ENCODE results near the gene RPS6KA5. TPM values are rescaled to one million over a fixed set of nuclear protein-coding genes. Genes with fewer than 3 reads are reported as not detected.
A peak's percentile ranks its signal among the peaks of the same experiment; 100 is the strongest.

Gene RPS6KA5
- total and polyA plus RNA-seq, 7 experiments from 2014 or later, result 17.7 to 43.5 (median 34.1) TPM

DNA sequence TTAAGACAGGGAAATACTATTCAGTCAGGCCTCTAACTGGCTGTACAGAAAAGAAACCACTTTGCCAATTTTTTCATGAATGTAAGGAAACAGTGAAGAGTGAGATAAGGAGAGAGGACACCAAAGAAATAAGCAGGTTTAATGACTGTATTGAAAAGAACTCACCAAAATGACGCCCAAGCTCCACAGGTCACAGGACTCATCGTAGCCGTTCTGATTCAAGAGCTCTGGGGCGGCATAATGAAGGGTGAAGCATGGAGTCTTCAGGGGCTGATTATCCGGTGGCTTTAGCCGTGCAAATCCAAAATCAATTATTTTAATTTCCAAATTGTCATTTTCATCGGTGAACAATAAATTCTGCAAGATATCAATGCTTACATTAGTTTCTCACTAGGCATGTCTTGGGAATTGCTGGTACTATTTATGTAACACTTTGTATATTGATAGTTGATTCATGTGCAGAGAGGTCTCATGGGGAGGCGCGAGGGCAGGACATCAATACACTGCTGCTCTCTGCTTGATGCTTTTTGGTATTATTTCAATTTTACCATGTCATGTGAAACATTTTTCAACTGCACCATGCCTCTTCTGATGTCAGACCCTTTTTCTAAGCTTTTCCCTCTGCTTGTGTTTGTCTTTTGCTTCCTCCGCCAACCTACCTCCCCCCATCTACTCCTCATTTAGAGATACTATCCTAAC is 170.0 kb downstream of the RPS6KA5 start:
- Mint-ChIP-seq H3K36me3 (peaks cover 7 to 28% (median 22%) of the 10 kb centered on the region in 5 donors), H3K9me3 (no peaks in the 10 kb centered on the region), H3K27me3 (no peaks in the 10 kb centered on the region), H3K4me1 (no peaks in the 10 kb centered on the region), H3K4me3 (no peak overlapping the region), H3K27ac (peak overlapping the region in 1 of 9 donors; percentile 21)
- H3K27ac ChIP-seq (ENCODE audit: low read depth, low read length), result no peak overlapping the region
- no peak overlapping the region for H3K4me3 ChIP-seq (ENCODE audit: low read length)
- no peaks in the 10 kb centered on the region for H3K27me3 ChIP-seq (ENCODE audit: control insufficient read depth in 2 of 2, insufficient read depth in 2 of 2, low read length in 2 of 2)
- no peak for DNase-seq
- ChIA-PET POLR2A (interaction anchor here (0.7 kb wide), 1 partner anchor 16 kb away, joined by 3 read pairs; no protein-coding TSS in a partner anchor), CTCF (no interaction called here)
- ATAC-seq, result no peak
- H3K36me3 ChIP-seq (ENCODE audit: control insufficient read depth in 2 of 3, insufficient read depth in 3 of 3, low read length in 3 of 3), result peaks cover 0 to 16% (median 0%) of the 10 kb centered on the region in 3 experiments
- no peaks in the 10 kb centered on the region for H3K4me1 ChIP-seq (ENCODE audit: control insufficient read depth in 2 of 2, insufficient read depth in 2 of 2, low read length in 2 of 2)
- intact Hi-C loops (cut with micrococcal nuclease), result no loop called here
- H3K9me3 ChIP-seq (ENCODE audit: control insufficient read depth in 2 of 3, low read length in 3 of 3), result no peaks in the 10 kb centered on the region

DNA sequence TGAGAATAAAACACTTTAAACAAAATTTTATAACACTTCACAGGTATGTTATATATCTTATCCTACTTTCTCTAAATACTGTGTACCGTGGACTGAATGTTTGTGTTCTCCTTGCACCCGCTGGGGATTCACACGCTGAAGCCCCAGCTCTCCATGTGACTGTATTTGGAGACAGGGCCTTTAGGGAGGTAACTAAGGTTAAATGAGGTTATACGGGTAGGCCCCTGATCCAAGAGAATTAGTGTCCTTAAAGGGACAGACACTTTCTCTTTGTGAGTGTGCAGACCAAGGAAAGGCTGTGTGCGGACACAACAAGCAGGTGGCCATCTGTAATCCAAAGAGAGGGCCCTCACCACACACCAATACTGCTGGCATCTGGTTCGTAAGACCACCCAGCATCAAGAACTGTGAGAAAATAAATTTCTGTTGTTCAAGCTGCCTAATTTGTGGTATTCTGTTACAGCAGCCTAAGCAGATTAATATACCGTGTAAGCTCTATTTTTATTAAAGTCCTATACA is 174.1 kb downstream of the RPS6KA5 start:
- no peak for ATAC-seq
- CTCF ChIA-PET, result no interaction called here

DNA sequence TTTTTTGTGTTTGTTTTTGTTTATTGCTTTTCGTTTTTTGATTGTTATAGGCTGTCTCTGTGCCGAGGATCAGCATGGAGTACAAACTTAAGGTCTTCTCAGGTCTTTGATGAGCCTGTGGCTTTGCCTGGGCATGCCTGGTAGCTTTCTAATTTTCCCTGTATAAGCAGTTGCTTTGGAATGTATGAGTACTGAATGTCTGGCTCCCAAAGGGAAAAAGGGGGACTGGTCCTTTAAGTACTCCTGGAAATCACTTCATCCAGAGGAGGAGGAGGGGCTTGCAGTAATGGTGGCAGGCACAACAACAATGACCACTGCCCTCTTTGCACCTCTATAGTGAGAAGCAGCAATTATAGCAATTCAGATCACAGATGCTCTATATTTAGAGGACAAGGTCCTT is 176.7 kb downstream of the RPS6KA5 start:
- ChIA-PET POLR2A (no interaction called here), CTCF (no interaction called here)
- Histone ChIP-seq H3K27me3 (ENCODE audit: control insufficient read depth in 2 of 2, insufficient read depth in 2 of 2, low read length in 2 of 2) (no peaks in the 10 kb centered on the region), H3K27ac (ENCODE audit: low read depth, low read length) (no peak overlapping the region), H3K4me1 (ENCODE audit: control insufficient read depth in 2 of 2, insufficient read depth in 2 of 2, low read length in 2 of 2) (no peaks in the 10 kb centered on the region), H3K36me3 (ENCODE audit: control insufficient read depth in 2 of 3, insufficient read depth in 3 of 3, low read length in 3 of 3) (no peaks in the 10 kb centered on the region), H3K9me3 (ENCODE audit: control insufficient read depth in 2 of 3, low read length in 3 of 3) (no peaks in the 10 kb centered on the region), H3K4me3 (ENCODE audit: low read length) (no peak overlapping the region)
- Mint-ChIP-seq H3K4me3 (no peak overlapping the region), H3K27ac (no peak overlapping the region), H3K4me1 (peaks cover 0 to 8% (median 0%) of the 10 kb centered on the region in 7 donors), H3K9me3 (peaks cover 0 to 18% (median 9%) of the 10 kb centered on the region in 11 donors), H3K27me3 (no peaks in the 10 kb centered on the region), H3K36me3 (peaks cover 15 to 50% (median 42%) of the 10 kb centered on the region in 5 donors)
- ATAC-seq (no peak), DNase-seq (no peak)
- intact Hi-C loops (cut with micrococcal nuclease), result no loop called here

More for the DNA sequence above, 174.1 kb downstream of the RPS6KA5 start:
- Mint-ChIP-seq H3K27me3 (no peaks in the 10 kb centered on the region), H3K36me3 (peaks cover 10 to 47% (median 34%) of the 10 kb centered on the region in 5 donors), H3K4me3 (no peak overlapping the region), H3K4me1 (no peaks in the 10 kb centered on the region), H3K27ac (no peak overlapping the region), H3K9me3 (peaks cover 0 to 17% (median 8%) of the 10 kb centered on the region in 11 donors)
- Histone ChIP-seq H3K36me3 (ENCODE audit: control insufficient read depth in 2 of 3, insufficient read depth in 3 of 3, low read length in 3 of 3) (peaks cover 0 to 8% (median 0%) of the 10 kb centered on the region in 3 experiments), H3K27me3 (ENCODE audit: control insufficient read depth in 2 of 2, insufficient read depth in 2 of 2, low read length in 2 of 2) (no peaks in the 10 kb centered on the region), H3K4me1 (ENCODE audit: control insufficient read depth in 2 of 2, insufficient read depth in 2 of 2, low read length in 2 of 2) (no peaks in the 10 kb centered on the region), H3K4me3 (ENCODE audit: low read length) (no peak overlapping the region), H3K9me3 (ENCODE audit: control insufficient read depth in 2 of 3, low read length in 3 of 3) (no peaks in the 10 kb centered on the region), H3K27ac (ENCODE audit: low read depth, low read length) (no peak overlapping the region)
- intact Hi-C loops (cut with micrococcal nuclease), result no loop called here
- no peak for DNase-seq
- POLR2A ChIA-PET, result no interaction called here

DNA sequence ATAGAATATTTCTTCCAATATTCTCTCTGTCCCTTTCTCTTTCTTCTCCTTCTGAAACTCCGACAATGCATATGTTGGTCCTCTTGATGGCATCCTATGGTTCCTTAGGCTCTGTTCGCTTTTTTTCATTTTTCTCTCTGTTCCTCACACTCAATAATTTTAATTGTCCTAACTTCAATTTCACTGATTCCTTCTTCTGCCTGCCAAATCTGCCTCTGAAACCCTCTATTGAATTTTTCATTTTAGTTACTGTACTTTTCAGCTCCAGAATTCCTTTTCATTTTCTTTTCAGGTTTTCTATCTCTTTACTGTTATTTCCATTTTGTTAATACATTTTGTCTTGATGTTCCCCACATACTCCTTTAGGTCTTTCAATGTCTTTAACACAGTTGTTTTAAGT is 177.2 kb downstream of the RPS6KA5 start:
- no peaks in the 10 kb centered on the region for H3K27me3 Mint-ChIP-seq
- ChIA-PET POLR2A (no interaction called here), CTCF (no interaction called here)
- DNase-seq, result no peak
- Histone ChIP-seq H3K36me3 (ENCODE audit: control insufficient read depth in 2 of 3, insufficient read depth in 3 of 3, low read length in 3 of 3) (no peaks in the 10 kb centered on the region), H3K4me3 (ENCODE audit: low read length) (no peak overlapping the region), H3K9me3 (ENCODE audit: control insufficient read depth in 2 of 3, low read length in 3 of 3) (no peaks in the 10 kb centered on the region), H3K27ac (ENCODE audit: low read depth, low read length) (no peak overlapping the region), H3K27me3 (ENCODE audit: control insufficient read depth in 2 of 2, insufficient read depth in 2 of 2, low read length in 2 of 2) (no peaks in the 10 kb centered on the region), H3K4me1 (ENCODE audit: control insufficient read depth in 2 of 2, insufficient read depth in 2 of 2, low read length in 2 of 2) (no peaks in the 10 kb centered on the region)
- H3K9me3 Mint-ChIP-seq, result peaks cover 0 to 18% (median 9%) of the 10 kb centered on the region in 11 donors
- no peak overlapping the region for H3K4me3 Mint-ChIP-seq
- peaks cover 15 to 50% (median 42%) of the 10 kb centered on the region in 5 donors for H3K36me3 Mint-ChIP-seq
- intact Hi-C loops (cut with micrococcal nuclease), result no loop called here
- ATAC-seq, result no peak
- H3K4me1 Mint-ChIP-seq, result peaks cover 0 to 8% (median 0%) of the 10 kb centered on the region in 7 donors
- no peak overlapping the region for H3K27ac Mint-ChIP-seq

DNA sequence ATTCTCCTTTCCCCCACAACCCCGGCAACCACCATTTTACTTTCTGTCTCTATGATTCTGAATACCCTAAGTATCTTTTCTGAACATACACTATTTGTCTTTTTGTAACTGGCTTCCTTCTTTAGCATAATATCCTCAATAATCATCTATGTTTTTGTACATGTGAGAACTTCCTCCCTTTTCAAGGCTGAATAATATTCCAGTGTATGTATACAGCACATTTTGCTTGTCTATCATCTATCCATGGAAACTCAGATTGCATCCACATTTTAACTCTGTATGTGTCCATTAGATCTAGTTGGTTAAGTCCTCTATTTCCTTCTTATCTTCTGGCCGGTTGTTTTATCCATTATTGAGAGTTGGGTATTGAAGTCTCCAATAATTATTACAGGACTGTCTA is 180.2 kb downstream of the RPS6KA5 start:
- peaks cover 0 to 8% (median 0%) of the 10 kb centered on the region in 7 donors for H3K4me1 Mint-ChIP-seq
- Histone ChIP-seq H3K4me3 (ENCODE audit: low read length) (no peak overlapping the region), H3K9me3 (ENCODE audit: control insufficient read depth in 2 of 3, low read length in 3 of 3) (no peaks in the 10 kb centered on the region), H3K4me1 (ENCODE audit: control insufficient read depth in 2 of 2, insufficient read depth in 2 of 2, low read length in 2 of 2) (no peaks in the 10 kb centered on the region), H3K27me3 (ENCODE audit: control insufficient read depth in 2 of 2, insufficient read depth in 2 of 2, low read length in 2 of 2) (no peaks in the 10 kb centered on the region), H3K27ac (ENCODE audit: low read depth, low read length) (no peak overlapping the region), H3K36me3 (ENCODE audit: control insufficient read depth in 2 of 3, insufficient read depth in 3 of 3, low read length in 3 of 3) (peaks cover 0 to 6% (median 0%) of the 10 kb centered on the region in 3 experiments)
- H3K27me3 Mint-ChIP-seq, result no peaks in the 10 kb centered on the region
- H3K9me3 Mint-ChIP-seq, result peaks cover 0 to 18% (median 10%) of the 10 kb centered on the region in 11 donors
- ATAC-seq, result no peak
- POLR2A ChIA-PET, result no interaction called here
- intact Hi-C loops (cut with micrococcal nuclease), result no loop called here
- CTCF ChIA-PET, result no interaction called here
- DNase-seq, result no peak
- peaks cover 23 to 64% (median 61%) of the 10 kb centered on the region in 5 donors for H3K36me3 Mint-ChIP-seq
- H3K27ac Mint-ChIP-seq, result no peak overlapping the region
- H3K4me3 Mint-ChIP-seq, result no peak overlapping the region

DNA sequence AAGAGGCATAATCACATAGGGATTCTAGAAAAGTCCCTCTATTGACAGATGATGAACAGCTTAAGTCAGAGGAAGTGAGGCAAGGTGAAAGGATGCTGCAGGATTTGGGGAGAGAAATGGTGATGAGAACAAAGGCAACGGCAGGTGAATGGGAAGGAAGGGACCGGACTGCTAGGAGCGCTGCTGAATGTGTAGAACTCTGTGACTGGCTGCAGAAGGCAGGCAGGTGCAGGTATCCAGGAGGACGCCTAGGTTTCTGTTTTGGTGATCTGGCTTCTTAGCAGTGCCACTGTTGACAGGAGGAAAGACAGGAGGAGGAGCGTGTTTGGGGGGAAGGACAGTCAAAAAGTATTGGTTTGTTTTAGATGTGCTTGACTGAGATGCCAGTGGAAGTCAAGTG is 185.8 kb downstream of the RPS6KA5 start:
- Histone ChIP-seq H3K9me3 (ENCODE audit: control insufficient read depth in 2 of 3, low read length in 3 of 3) (no peaks in the 10 kb centered on the region), H3K27ac (ENCODE audit: low read depth, low read length) (no peak overlapping the region), H3K4me3 (ENCODE audit: low read length) (no peak overlapping the region), H3K4me1 (ENCODE audit: control insufficient read depth in 2 of 2, insufficient read depth in 2 of 2, low read length in 2 of 2) (no peaks in the 10 kb centered on the region), H3K36me3 (ENCODE audit: control insufficient read depth in 2 of 3, insufficient read depth in 3 of 3, low read length in 3 of 3) (peaks cover 0 to 43% (median 5%) of the 10 kb centered on the region in 3 experiments), H3K27me3 (ENCODE audit: control insufficient read depth in 2 of 2, insufficient read depth in 2 of 2, low read length in 2 of 2) (no peaks in the 10 kb centered on the region)
- Mint-ChIP-seq H3K36me3 (peaks cover 27 to 65% (median 42%) of the 10 kb centered on the region in 5 donors), H3K9me3 (peaks cover 0 to 2% (median 0%) of the 10 kb centered on the region in 11 donors), H3K4me1 (peaks cover 0 to 14% (median 0%) of the 10 kb centered on the region in 7 donors), H3K4me3 (no peak overlapping the region), H3K27me3 (no peaks in the 10 kb centered on the region), H3K27ac (peak overlapping the region in 1 of 9 donors; percentile 78)
- DNase-seq (no peak), ATAC-seq (no peak)
- CTCF ChIA-PET, result interaction anchor here (0.6 kb wide), 1 partner anchor 23 kb away, joined by 3 read pairs; no protein-coding TSS in a partner anchor
- POLR2A ChIA-PET, result no interaction called here
- intact Hi-C loops (cut with micrococcal nuclease), result no loop called here

Data from naive thymus-derived CD4-positive, alpha-beta T cell (primary cell).